ENCODE data around the gene CDCA5.

Gene CDCA5

DNA sequence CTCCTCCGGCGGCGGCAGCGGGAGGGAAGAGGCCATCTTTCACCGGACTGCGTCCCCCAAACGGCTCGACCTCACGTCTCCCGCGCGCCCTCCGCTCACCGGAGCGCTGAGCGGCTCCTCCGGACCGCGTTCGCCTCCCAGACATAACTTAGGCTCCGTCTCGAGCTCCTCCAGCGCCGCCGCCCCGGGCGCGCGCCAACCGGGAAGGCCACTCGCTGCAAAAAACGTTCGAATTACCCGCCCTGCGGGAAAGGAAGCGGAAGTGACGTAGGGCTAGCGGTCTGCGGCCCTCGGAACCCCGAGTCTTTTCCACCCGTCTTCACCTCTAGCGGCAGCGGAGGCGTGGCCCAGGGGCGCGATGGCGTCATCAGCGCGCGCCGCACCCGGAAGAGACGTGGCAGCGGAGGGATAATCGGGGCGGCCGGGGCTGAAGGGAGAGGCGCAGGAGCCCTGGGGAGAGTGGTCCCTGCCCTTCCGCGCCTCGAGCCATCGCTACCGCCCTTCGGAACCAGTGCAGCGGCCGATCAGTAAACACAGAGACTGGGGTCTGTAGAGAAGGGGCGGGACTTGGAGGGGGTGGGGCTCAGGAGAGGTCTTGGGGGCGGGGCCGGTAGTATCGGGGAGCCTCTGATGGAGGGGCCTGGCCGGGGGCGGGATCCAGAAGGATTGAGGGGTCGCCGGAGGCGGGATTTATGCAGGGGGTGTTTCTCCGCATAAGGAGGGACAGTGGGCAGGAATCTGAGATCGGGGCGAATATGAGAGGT, at the start of gene CDCA5, which contains the start of gene ZFPL1:
Gene CDCA5, minus strand, starts transcription at position 207 of the 764 bp plus-strand sequence. Its CDS starts 62 bp downstream, at position 145.
Gene ZFPL1, plus strand, starts transcription at position 389 of the 764 bp plus-strand sequence. CDS start 477 bp downstream, outside the sequence.
- DNase-seq, result peak; percentile 95

DNA sequence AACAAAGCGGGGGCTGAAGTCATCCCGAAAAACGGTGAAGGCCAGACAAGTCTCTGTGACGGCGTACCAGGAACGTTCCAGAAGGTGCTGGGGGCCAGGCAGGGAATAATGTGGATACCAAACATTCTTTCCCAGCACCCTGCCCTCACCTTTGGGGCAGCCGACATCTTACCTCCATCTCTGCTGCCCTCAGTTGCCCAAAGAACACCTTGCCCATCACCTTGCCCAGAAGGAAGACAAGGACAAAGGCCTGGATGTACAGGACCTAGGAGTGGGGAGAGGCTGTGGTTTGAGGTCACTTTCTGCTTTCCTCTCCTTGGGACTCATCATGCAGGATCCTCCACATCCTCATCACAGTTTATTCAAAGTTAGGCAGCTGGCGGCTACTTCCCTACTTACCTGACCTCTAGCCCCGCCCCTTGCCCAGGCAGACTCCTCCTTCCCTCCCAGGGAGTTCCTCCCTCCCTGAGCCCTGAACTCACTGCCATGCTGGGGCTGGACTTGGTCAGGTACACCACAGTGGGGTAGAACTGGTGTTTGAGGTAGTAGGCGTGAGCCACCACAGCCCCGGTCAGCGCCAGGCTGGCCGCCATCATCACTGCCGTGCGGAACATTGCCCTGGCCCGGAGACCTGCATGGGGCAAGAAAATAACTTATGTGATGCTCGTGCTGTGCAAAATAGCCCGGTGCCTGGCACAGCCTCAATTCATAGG, 49.3 kb upstream of the CDCA5 start:
- DNase-seq, result peak; percentile 29

DNA sequence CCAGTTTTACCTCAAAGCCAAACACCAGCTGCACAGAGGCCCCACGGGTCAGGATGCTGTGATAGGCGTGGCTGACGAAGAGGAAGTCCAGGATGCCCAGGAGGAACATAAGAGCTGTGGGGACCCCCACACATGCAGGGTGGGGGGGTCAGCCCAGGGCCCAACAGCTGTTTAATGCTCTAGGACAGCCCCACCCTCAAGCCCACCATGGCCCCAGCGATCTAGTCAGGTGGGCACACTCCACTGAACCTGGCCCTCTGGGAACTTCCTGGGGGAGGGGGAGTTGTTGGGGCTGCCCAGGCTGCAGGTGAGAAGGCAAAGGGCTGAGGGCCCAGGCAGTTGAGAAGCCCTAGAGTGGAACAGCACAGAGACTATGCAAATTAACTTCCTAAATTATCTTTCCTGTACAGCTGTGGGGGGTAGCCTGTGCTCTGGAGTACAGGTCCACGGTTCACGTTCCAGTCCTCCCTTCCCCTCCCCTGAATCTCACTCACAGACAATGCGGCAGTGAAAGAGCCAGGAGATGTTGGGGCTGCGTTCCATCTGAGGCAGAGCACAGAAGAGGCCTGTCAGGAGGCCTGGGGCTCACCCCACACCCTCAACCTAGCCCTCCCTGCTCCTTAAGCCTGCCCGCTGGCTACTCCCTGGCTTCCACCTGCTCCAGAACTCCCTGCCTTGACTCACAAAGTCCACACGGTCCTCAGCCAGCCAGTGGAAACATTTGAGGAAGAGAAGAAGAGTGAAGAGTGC, 48.6 kb upstream of the CDCA5 start:
- no peak for DNase-seq

DNA sequence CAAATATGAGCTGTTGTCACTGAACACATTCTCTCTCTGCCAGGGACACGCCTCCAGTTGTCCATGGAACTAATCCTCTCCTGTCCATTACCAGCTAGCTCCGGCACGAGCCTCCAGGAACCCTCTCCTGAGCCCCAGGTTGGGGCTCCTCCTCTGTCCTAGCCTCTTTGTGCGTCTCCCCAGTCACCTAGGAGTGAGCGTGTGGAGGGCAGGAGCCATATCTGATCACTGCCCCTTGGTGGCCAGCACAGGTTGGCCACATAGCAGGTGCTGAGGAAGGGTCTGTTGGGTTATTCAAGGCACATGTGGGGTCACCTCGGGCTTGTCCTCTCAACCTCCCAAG, 48.0 kb upstream of the CDCA5 start:
- no peak for DNase-seq

- DNase-seq, result no peak
Observed at GRCh38 chr11:65131417-65131776, 47.6 kb upstream of the CDCA5 start.

GRCh38 chr11:65130631-65131416, 47.0 kb upstream of the CDCA5 start:
- DNase-seq, result no peak

- no peak for DNase-seq
Observed at GRCh38 chr11:65129649-65130441, 46.0 kb upstream of the CDCA5 start.

DNA sequence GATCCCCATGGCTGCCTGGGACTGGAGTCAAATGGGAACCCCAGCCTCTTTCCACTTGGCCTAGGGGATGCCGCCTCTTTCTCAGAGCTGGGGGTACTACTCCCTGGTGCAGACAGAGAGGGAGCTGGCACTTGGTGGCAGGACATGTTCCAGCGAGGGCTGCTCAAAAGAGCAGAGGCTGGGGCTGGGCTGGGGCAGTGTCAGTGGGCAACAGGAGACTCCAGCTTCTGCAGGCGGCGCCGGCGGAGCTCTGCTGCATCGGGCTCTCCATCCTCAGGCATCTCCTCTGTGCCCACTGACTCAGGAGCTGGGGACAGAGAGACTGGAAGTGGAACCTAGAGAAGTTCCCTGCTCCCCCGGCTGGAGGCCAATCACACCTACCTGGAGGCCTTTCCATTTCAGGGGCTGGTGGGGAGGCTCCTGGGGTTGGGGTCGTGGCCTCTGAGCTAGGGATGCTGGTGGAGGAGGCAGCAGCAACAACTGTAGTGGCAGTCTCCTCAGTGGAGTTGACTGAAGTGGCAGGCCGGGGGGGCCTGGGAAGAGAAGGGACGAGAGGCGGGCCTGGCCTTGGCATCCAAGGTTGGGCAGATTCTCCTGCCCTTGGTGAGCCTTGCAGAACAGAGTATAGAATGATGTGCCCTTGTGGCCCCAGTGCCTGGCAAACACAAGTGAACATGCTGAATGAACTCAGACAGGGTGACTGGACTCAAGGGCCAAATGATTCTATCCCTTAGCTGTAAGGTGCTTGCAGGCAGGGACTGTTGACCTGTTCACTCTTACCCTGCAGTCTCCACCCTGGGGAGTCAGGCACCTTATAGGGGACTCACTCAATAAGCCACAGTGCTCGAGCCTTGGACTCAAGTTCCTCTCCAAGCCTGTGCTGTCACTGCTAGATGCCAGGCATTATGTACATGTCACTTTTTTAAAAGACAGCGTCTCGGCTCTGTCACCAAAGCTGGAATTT, 44.6 kb upstream of the CDCA5 start:
- no peak for DNase-seq

- DNase-seq, result no peak
Observed at GRCh38 chr11:65127473-65128181, 43.8 kb upstream of the CDCA5 start.

- no peak for DNase-seq
Observed at GRCh38 chr11:65126624-65127274, 42.9 kb upstream of the CDCA5 start.

- DNase-seq, result no peak
Observed at GRCh38 chr11:65125197-65126056, 41.6 kb upstream of the CDCA5 start.

GRCh38 chr11:65124480-65125196, 40.8 kb upstream of the CDCA5 start:
- DNase-seq, result no peak

GRCh38 chr11:65121865-65122696, 38.2 kb upstream of the CDCA5 start, which contains the start of the genes FAU and MRPL49:
Gene FAU (minus strand): TSS chr11:65122134. CDS start chr11:65121813, 321 bp downstream.
Gene MRPL49 (plus strand): TSS chr11:65122321. CDS start chr11:65122347, 26 bp downstream.
- peak; percentile 99 for DNase-seq

GRCh38 chr11:65121447-65121864, 37.6 kb upstream of the CDCA5 start:
- no peak for DNase-seq

DNA sequence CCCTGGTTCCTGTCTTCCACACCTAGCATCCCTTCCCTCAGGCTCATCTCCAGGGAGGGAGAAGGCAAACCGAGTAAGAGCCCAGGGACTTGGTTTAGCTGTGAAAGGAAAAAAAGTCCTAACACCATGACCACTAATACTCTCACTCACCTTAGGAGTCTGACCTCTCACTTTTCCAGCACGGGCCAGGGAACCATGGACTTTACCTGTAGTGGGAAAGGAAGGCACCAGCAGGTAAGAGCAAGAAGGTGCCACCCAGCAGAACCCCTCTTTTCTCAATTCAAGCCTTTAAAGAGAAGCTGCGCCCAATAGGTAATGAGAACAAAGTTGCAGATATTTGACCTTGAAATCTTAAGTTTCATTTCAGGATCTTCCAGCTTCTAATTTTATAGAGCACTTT, 37.0 kb upstream of the CDCA5 start:
- no peak for DNase-seq

- no peak for DNase-seq
Observed at GRCh38 chr11:65119670-65119995, 35.8 kb upstream of the CDCA5 start.
